Peyer's patch (tissue), 4 donors: Measurements from ENCODE around the gene CBLN3. TPM values are rescaled to one million over a fixed set of nuclear protein-coding genes. Genes with fewer than 3 reads are reported as not detected.

Source experiments
- DNase-seq, 3 donors: peaks; one replicate each; pipeline ENCODE4 v3.0.0-alpha.2; 2017 to 2019
- H3K27ac ChIP-seq, 4 donors: fragments of 200-600 bp; sonication (generic); one replicate each; pipeline ENCODE4 v1.5.1; 2016 to 2019
- H3K27me3 ChIP-seq, 2 donors: fragments of 200-600 bp; sonication (generic); one replicate each; pipeline ENCODE4 v1.5.1; 2019
- H3K36me3 ChIP-seq, 3 donors: fragments of 200-600 bp; sonication (generic); one replicate each; pipeline ENCODE4 v1.5.1; 2016 to 2019
- H3K4me1 ChIP-seq, 4 donors: fragments of 200-600 bp; sonication (generic); one replicate each; pipeline ENCODE4 v1.5.1; 2016 to 2019
- H3K4me3 ChIP-seq, 4 donors: fragments of 200-600 bp; sonication (generic); 1 replicate in 3 of 4; 2 replicates in 1 of 4; pipeline ENCODE4 v1.5.1; 2016 to 2019; ENCODE audit warnings: mild to moderate bottlenecking in 1 of 4
- H3K9me3 ChIP-seq, 4 donors: fragments of 200-600 bp; sonication (generic); one replicate each; pipeline ENCODE4 v1.5.1; 2016 to 2019; ENCODE audit warnings: mild to moderate bottlenecking in 1 of 4
- CTCF ChIP-seq, 6 experiments: fragments of 450-650 bp in 4 of 6; fragments of 200-600 bp in 2 of 6; sonication (generic) in 1 of 6; IDR thresholded peaks; one replicate each; pipeline ENCODE4 v1.5.1; 2017 to 2019; ENCODE audit warnings: antibody characterized with exemption in 6 of 6, mild to moderate bottlenecking in 3 of 6, moderate library complexity in 1 of 6
- POLR2A ChIP-seq, 2 donors: fragments of 450-650 bp; IDR thresholded peaks; one replicate each; pipeline ENCODE4 v1.5.1; 2017; ENCODE audit warnings: antibody characterized with exemption in 2 of 2, mild to moderate bottlenecking in 2 of 2, moderate library complexity in 2 of 2
- total RNA-seq, 4 donors: library from RNA; depleted of rRNA; stranded (reverse); fragments of >200 nt; gene quantifications; one replicate each; pipeline ENCODE4 v1.1.0, GENCODE V29; 2016

Gene CBLN3
- total RNA-seq, 4 donors from 2014 or later, result 0.94 to 4.3 TPM; not detected in 2

DNA sequence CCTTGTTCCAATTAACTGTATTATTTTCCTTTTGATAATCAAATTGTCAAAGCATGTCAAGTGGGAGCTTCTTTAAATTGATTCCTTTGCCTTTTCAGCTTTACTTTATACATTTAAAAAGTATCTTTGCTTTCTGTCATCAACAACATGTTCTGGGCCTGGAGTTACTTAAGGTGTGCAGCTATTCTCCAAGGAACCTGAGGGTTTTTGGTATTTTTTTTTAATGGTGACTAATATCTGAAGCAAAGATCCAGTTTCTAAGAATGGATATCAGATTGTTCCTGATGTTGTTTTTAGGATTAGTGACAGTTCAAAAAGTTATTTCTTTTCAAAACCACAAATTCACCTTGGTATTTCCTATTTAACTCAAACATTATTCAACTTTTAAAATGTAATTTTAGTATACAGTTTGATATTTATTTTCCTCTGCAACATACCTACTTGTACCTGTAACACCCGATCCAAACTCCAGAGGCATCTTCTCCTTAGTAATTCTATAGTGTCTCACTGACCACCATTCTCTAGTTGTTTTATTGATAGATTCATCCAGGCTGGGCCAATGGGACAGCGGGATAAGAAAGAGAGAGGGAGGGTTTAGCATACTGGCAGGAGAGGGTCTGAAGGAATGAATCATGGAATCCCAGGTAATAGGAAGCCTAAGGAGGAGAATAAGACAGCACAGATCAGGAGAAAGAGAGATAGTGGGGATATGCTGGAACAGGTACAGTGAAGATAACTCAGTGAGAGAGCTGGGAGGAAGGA is 3.1 kb downstream of the CBLN3 start:
- DNase-seq, result no peak
- H3K9me3 ChIP-seq, result no peaks in the 10 kb centered on the region
- no peak for TF ChIP-seq CTCF (IDR thresholded peaks at IDR 0.05)
- peak in 1 of 2 donors; percentile 21 for TF ChIP-seq POLR2A (IDR thresholded peaks at IDR 0.05)
- H3K27me3 ChIP-seq, result no peaks in the 10 kb centered on the region
- peak overlapping the region in 3 of 4 donors; percentile 49 to 99 (median 78) for H3K27ac ChIP-seq
- peaks cover 6 to 55% (median 9%) of the 10 kb centered on the region in 4 donors for H3K4me1 ChIP-seq
- peak overlapping the region in 2 of 4 donors; percentile 41 to 53 for H3K4me3 ChIP-seq
- H3K36me3 ChIP-seq, result no peaks in the 10 kb centered on the region

DNA sequence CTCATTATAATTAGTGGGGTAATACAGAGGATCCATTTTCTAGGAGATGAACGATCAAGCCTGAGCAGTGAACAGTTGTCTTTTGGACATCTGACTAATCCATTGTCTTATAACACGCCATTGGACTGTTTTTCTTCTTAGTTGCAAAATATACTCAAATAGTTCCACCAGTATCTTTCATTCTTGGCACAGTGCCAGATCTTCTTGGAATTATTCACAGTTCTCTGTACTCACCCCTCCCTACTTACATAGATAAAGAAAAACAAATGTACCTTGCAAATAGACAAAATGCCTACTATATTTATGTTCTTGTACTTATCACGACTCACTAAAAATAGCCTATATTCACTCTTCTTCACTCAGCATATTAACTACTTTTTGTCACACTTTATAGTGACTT is 3.8 kb downstream of the CBLN3 start:
- H3K4me1 ChIP-seq, result peaks cover 0 to 49% (median 8%) of the 10 kb centered on the region in 4 donors
- peak overlapping the region in 2 of 4 donors; percentile 41 to 53 for H3K4me3 ChIP-seq
- no peak for DNase-seq
- peak overlapping the region in 2 of 4 donors; percentile 78 to 99 for H3K27ac ChIP-seq
- H3K36me3 ChIP-seq, result no peaks in the 10 kb centered on the region
- TF ChIP-seq CTCF (IDR thresholded peaks at IDR 0.05), result no peak
- TF ChIP-seq POLR2A (IDR thresholded peaks at IDR 0.05), result no peak
- no peaks in the 10 kb centered on the region for H3K27me3 ChIP-seq
- no peaks in the 10 kb centered on the region for H3K9me3 ChIP-seq

GRCh38 chr14:24422694-24423601 is 6.5 kb downstream of the CBLN3 start:
- Histone ChIP-seq H3K36me3 (no peaks in the 10 kb centered on the region), H3K27me3 (no peaks in the 10 kb centered on the region), H3K4me1 (peaks cover 0 to 41% (median 1%) of the 10 kb centered on the region in 4 donors), H3K4me3 (peak overlapping the region in 3 of 4 donors; percentile 0 to 53 (median 41)), H3K27ac (peak overlapping the region in 3 of 4 donors; percentile 41 to 99 (median 78)), H3K9me3 (no peaks in the 10 kb centered on the region)
- peak in 2 of 3 donors; percentile 74 to 81 for DNase-seq
- TF ChIP-seq POLR2A (IDR thresholded peaks at IDR 0.05) (peak; percentile 49 to 71), CTCF (IDR thresholded peaks at IDR 0.05) (no peak)

GRCh38 chr14:24422261-24422660 is 7.2 kb downstream of the CBLN3 start:
- peaks cover 0 to 34% (median 1%) of the 10 kb centered on the region in 4 donors for H3K4me1 ChIP-seq

More at GRCh38 chr14:24422261-24422660, 7.2 kb downstream of the CBLN3 start:
- no peaks in the 10 kb centered on the region for H3K9me3 ChIP-seq
- no peak overlapping the region for H3K4me3 ChIP-seq
- no peak for DNase-seq
- H3K27ac ChIP-seq, result peak overlapping the region in 2 of 4 donors; percentile 78 to 99
- no peaks in the 10 kb centered on the region for H3K36me3 ChIP-seq
- TF ChIP-seq CTCF (IDR thresholded peaks at IDR 0.05) (no peak), POLR2A (IDR thresholded peaks at IDR 0.05) (no peak)
- H3K27me3 ChIP-seq, result no peaks in the 10 kb centered on the region
